ENCODE results near the gene BTF3. TPM values are rescaled to one million over a fixed set of nuclear protein-coding genes. Genes with fewer than 3 reads are reported as not detected.
A peak's percentile ranks its signal among the peaks of the same experiment; 100 is the strongest.

Gene BTF3
- 100 to 1,000 TPM; 585 to 688 (median 639) TPM for total RNA-seq
- total RNA-seq (2013), result 517 TPM
- total RNA-seq, result 354 to 711 (median 437) reads per million in 29 experiments

- Mint-ChIP-seq H3K4me1 (peaks cover 40 to 47% (median 46%) of the 10 kb centered on the region in 3 donors), H3K36me3 (peaks cover 30% of the 10 kb centered on the region), H3K4me3 (peak within 1 kb of the TSS; percentile 97 to 98 (median 98)), H3K9me3 (no peaks in the 10 kb centered on the region), H3K27ac (peak within 1 kb of the TSS; percentile 98 to 99), H3K27me3 (peaks cover 5 to 9% of the 10 kb centered on the region in 2 donors)
- POLR2A ChIA-PET, result interaction anchor here (0.6 to 2.5 kb wide), 5 partner anchors 13 to 507 kb away, joined by 3 to 11 read pairs (median 5); partner anchors contain the start of genes ANKRA2 (in 1 of the 2) and UTP15 (in 1 of the 2)
- ATAC-seq (replicated peaks in 1 of 4), result peak; percentile 94 to 96 (median 95)
- peaks cover 0 to 24% of the 10 kb centered on the region in 2 donors for H3K36me3 ChIP-seq (ENCODE audit: control insufficient read depth in 2 of 2, extremely low read depth in 1 of 2, insufficient read depth in 1 of 2, low read length in 1 of 2)
- under 1% methylated on average over 62 of the region's 67 CpGs for WGBS (ENCODE audit: insufficient coverage)
- H3K4me3 ChIP-seq (ENCODE audit: control insufficient read depth in 1 of 2, extremely low read depth in 1 of 2, low read length in 1 of 2), result peak within 1 kb of the TSS; percentile 91 to 93
- H3K9me3 ChIP-seq, result no peaks in the 10 kb centered on the region
- peaks cover 0 to 2% of the 10 kb centered on the region in 2 experiments for H3K27me3 ChIP-seq (replicated peaks in 1 of 2; ENCODE audit: control insufficient read depth in 2 of 2, extremely low read depth in 1 of 2, insufficient read depth in 2 of 2, low read length in 1 of 2)
- peak; percentile 84 to 96 (median 91) for DNase-seq
- H3K4me1 ChIP-seq (ENCODE audit: control insufficient read depth in 1 of 2, extremely low read depth in 1 of 2, insufficient read depth in 2 of 2, low read length in 2 of 2), result peaks cover 14 to 21% of the 10 kb centered on the region in 2 experiments
- CTCF ChIA-PET, result interaction anchor here (0.5 to 1.2 kb wide), 3 partner anchors 9 to 38 kb away, joined by 3 to 8 read pairs (median 6); no protein-coding TSS in a partner anchor
- H3K27ac ChIP-seq (ENCODE audit: low read length), result peak within 1 kb of the TSS; percentile 96
Measured at GRCh38 chr5:73498057-73498992, at the start of gene BTF3. TSS of gene BTF3 (plus strand) at chr5:73498442. CDS start at chr5:73498668, 226 bp downstream.

GRCh38 chr5:73448463-73449136 lies 49.6 kb upstream of the BTF3 start, which contains the start of gene FOXD1:
TSS of gene FOXD1 (minus strand) at chr5:73448777. CDS start at chr5:73448362, 415 bp downstream.
- H3K4me1 ChIP-seq (ENCODE audit: control insufficient read depth in 1 of 2, extremely low read depth in 1 of 2, insufficient read depth in 2 of 2, low read length in 2 of 2), result peaks cover 2 to 39% of the 10 kb centered on the region in 2 experiments
- peak; percentile 26 to 42 (median 36) for ATAC-seq (replicated peaks in 1 of 4)
- Mint-ChIP-seq H3K27me3 (peaks cover 57 to 80% of the 10 kb centered on the region in 2 donors), H3K27ac (peak within 1 kb of the TSS; percentile 11 to 52), H3K4me3 (peak within 1 kb of the TSS; percentile 78 to 84 (median 78)), H3K4me1 (peaks cover 15 to 29% (median 18%) of the 10 kb centered on the region in 3 donors), H3K9me3 (peaks cover 0 to 6% (median 0%) of the 10 kb centered on the region in 3 donors), H3K36me3 (peaks cover 10% of the 10 kb centered on the region)
- CTCF ChIA-PET, result interaction anchor here (0.7 to 4.0 kb wide), 3 partner anchors 233 to 1592 kb away, joined by 4 to 27 read pairs (median 4); no protein-coding TSS in a partner anchor
- H3K9me3 ChIP-seq, result no peaks in the 10 kb centered on the region
- POLR2A ChIA-PET, result no interaction called here
- peaks cover 40 to 63% of the 10 kb centered on the region in 2 experiments for H3K27me3 ChIP-seq (replicated peaks in 1 of 2; ENCODE audit: control insufficient read depth in 2 of 2, extremely low read depth in 1 of 2, insufficient read depth in 2 of 2, low read length in 1 of 2)
- 2% methylated on average over 52 of the region's 59 CpGs for WGBS (ENCODE audit: insufficient coverage)
- peak within 1 kb of the TSS; percentile 57 to 67 for H3K4me3 ChIP-seq (ENCODE audit: control insufficient read depth in 1 of 2, extremely low read depth in 1 of 2, low read length in 1 of 2)
- H3K36me3 ChIP-seq (ENCODE audit: control insufficient read depth in 2 of 2, extremely low read depth in 1 of 2, insufficient read depth in 1 of 2, low read length in 1 of 2), result no peaks in the 10 kb centered on the region
- DNase-seq, result peak in 7 of 35 experiments; percentile 17 to 52 (median 27)
- H3K27ac ChIP-seq (ENCODE audit: low read length), result no peak within 1 kb of the TSS

GRCh38 chr5:73450137-73450536 lies 48.1 kb upstream of the BTF3 start:
- Mint-ChIP-seq H3K27me3 (peaks cover 48 to 79% of the 10 kb centered on the region in 2 donors), H3K27ac (peak overlapping the region in 1 of 2 donors; percentile 72), H3K9me3 (peaks cover 0 to 6% (median 0%) of the 10 kb centered on the region in 3 donors), H3K4me1 (peaks cover 15 to 27% (median 18%) of the 10 kb centered on the region in 3 donors), H3K4me3 (peak overlapping the region in 1 of 3 donors; percentile 19), H3K36me3 (peaks cover 10% of the 10 kb centered on the region)
- Histone ChIP-seq H3K27me3 (replicated peaks in 1 of 2; ENCODE audit: control insufficient read depth in 2 of 2, extremely low read depth in 1 of 2, insufficient read depth in 2 of 2, low read length in 1 of 2) (peaks cover 31 to 49% of the 10 kb centered on the region in 2 experiments), H3K27ac (ENCODE audit: low read length) (no peak overlapping the region), H3K36me3 (ENCODE audit: control insufficient read depth in 2 of 2, extremely low read depth in 1 of 2, insufficient read depth in 1 of 2, low read length in 1 of 2) (no peaks in the 10 kb centered on the region), H3K4me1 (ENCODE audit: control insufficient read depth in 1 of 2, extremely low read depth in 1 of 2, insufficient read depth in 2 of 2, low read length in 2 of 2) (peaks cover 2 to 34% of the 10 kb centered on the region in 2 experiments), H3K4me3 (ENCODE audit: control insufficient read depth in 1 of 2, extremely low read depth in 1 of 2, low read length in 1 of 2) (no peak overlapping the region), H3K9me3 (no peaks in the 10 kb centered on the region)
- no peak for ATAC-seq (replicated peaks in 1 of 4)
- ChIA-PET CTCF (interaction anchor here (0.6 to 4.0 kb wide), 3 partner anchors 9 to 586 kb away, joined by 6 to 27 read pairs (median 7); no protein-coding TSS in a partner anchor), POLR2A (no interaction called here)
- 3% methylated on average over 4 of the region's 7 CpGs for WGBS (ENCODE audit: insufficient coverage)
- no peak for DNase-seq

- Mint-ChIP-seq H3K4me1 (peaks cover 15 to 27% (median 18%) of the 10 kb centered on the region in 3 donors), H3K27me3 (peaks cover 51 to 78% of the 10 kb centered on the region in 2 donors), H3K27ac (peak overlapping the region in 1 of 2 donors; percentile 72), H3K9me3 (peaks cover 0 to 6% (median 0%) of the 10 kb centered on the region in 3 donors), H3K4me3 (peak overlapping the region in 1 of 3 donors; percentile 19), H3K36me3 (peaks cover 10% of the 10 kb centered on the region)
- peaks cover 31 to 49% of the 10 kb centered on the region in 2 experiments for H3K27me3 ChIP-seq (replicated peaks in 1 of 2; ENCODE audit: control insufficient read depth in 2 of 2, extremely low read depth in 1 of 2, insufficient read depth in 2 of 2, low read length in 1 of 2)
- ATAC-seq (replicated peaks in 1 of 4) (no peak), DNase-seq (peak in 1 of 35 experiments; percentile 44)
- no peaks in the 10 kb centered on the region for H3K36me3 ChIP-seq (ENCODE audit: control insufficient read depth in 2 of 2, extremely low read depth in 1 of 2, insufficient read depth in 1 of 2, low read length in 1 of 2)
- H3K4me1 ChIP-seq (ENCODE audit: control insufficient read depth in 1 of 2, extremely low read depth in 1 of 2, insufficient read depth in 2 of 2, low read length in 2 of 2), result peaks cover 2 to 34% of the 10 kb centered on the region in 2 experiments
- H3K4me3 ChIP-seq (ENCODE audit: control insufficient read depth in 1 of 2, extremely low read depth in 1 of 2, low read length in 1 of 2), result no peak overlapping the region
- CTCF ChIA-PET, result interaction anchor here (0.6 to 4.0 kb wide), 7 partner anchors 10 to 367 kb away, joined by 3 to 27 read pairs (median 4); no protein-coding TSS in a partner anchor
- no peak overlapping the region for H3K27ac ChIP-seq (ENCODE audit: low read length)
- H3K9me3 ChIP-seq, result no peaks in the 10 kb centered on the region
- 9% methylated on average over 24 of the region's 27 CpGs for WGBS (ENCODE audit: insufficient coverage)
- POLR2A ChIA-PET, result no interaction called here
Measured at GRCh38 chr5:73450672-73451223, 47.5 kb upstream of the BTF3 start.

- peaks cover 2 to 33% of the 10 kb centered on the region in 2 experiments for H3K4me1 ChIP-seq (ENCODE audit: control insufficient read depth in 1 of 2, extremely low read depth in 1 of 2, insufficient read depth in 2 of 2, low read length in 2 of 2)
- H3K27me3 ChIP-seq (replicated peaks in 1 of 2; ENCODE audit: control insufficient read depth in 2 of 2, extremely low read depth in 1 of 2, insufficient read depth in 2 of 2, low read length in 1 of 2), result peaks cover 26 to 48% of the 10 kb centered on the region in 2 experiments
- no peak overlapping the region for H3K27ac ChIP-seq (ENCODE audit: low read length)
- ATAC-seq (replicated peaks in 1 of 4) (peak; percentile 32 to 55 (median 48)), DNase-seq (peak in 33 of 35 experiments; percentile 30 to 81 (median 53))
- H3K4me3 ChIP-seq (ENCODE audit: control insufficient read depth in 1 of 2, extremely low read depth in 1 of 2, low read length in 1 of 2), result peak overlapping the region in 1 of 2 donors; percentile 38
- ChIA-PET CTCF (interaction anchor here (0.6 to 4.0 kb wide), 8 partner anchors 10 to 369 kb away, joined by 3 to 27 read pairs (median 4); no protein-coding TSS in a partner anchor), POLR2A (no interaction called here)
- no peaks in the 10 kb centered on the region for H3K36me3 ChIP-seq (ENCODE audit: control insufficient read depth in 2 of 2, extremely low read depth in 1 of 2, insufficient read depth in 1 of 2, low read length in 1 of 2)
- Mint-ChIP-seq H3K4me3 (peak overlapping the region in 1 of 3 donors; percentile 19), H3K4me1 (peaks cover 15 to 25% (median 18%) of the 10 kb centered on the region in 3 donors), H3K36me3 (peaks cover 10% of the 10 kb centered on the region), H3K27me3 (peaks cover 55 to 78% of the 10 kb centered on the region in 2 donors), H3K9me3 (peaks cover 0 to 6% (median 0%) of the 10 kb centered on the region in 3 donors), H3K27ac (no peak overlapping the region)
- H3K9me3 ChIP-seq, result no peaks in the 10 kb centered on the region
- 5% methylated on average over 66 of the region's 70 CpGs for whole genome bisulfite sequencing (ENCODE audit: insufficient coverage)
Measured at GRCh38 chr5:73451224-73452130, 46.8 kb upstream of the BTF3 start.
